Mucosa of descending colon (tissue), 3 donors: ENCODE results near the gene TMEM132C. TPM values are rescaled to one million over a fixed set of nuclear protein-coding genes. Genes with fewer than 3 reads are reported as not detected.

Source experiments
- ATAC-seq: fragments of 200-7000 bp; cut with Tn5 transposase; one replicate; pipeline ENCODE4 v1.9.1; 2020; ENCODE audit warnings: mild to moderate bottlenecking, moderate library complexity
- DNase-seq, 3 donors: peaks; one replicate each; pipeline ENCODE4 v3.0.0-alpha.2; 2020
- H3K36me3 ChIP-seq: fragments of 200-600 bp; one replicate; pipeline ENCODE4 v1.8.0; 2021; ENCODE audit warnings: low read depth, mild to moderate bottlenecking
- H3K4me1 ChIP-seq: fragments of 200-600 bp; one replicate; pipeline ENCODE4 v1.8.0; 2021; ENCODE audit warnings: low read depth, mild to moderate bottlenecking
- H3K4me3 ChIP-seq: fragments of 200-600 bp; one replicate; pipeline ENCODE4 v1.8.0; 2021; ENCODE audit warnings: mild to moderate bottlenecking
- H3K9me3 ChIP-seq: fragments of 200-600 bp; one replicate; pipeline ENCODE4 v1.8.0; 2021; ENCODE audit warnings: mild to moderate bottlenecking
- CTCF ChIP-seq: fragments of 200-600 bp; IDR thresholded peaks from one replicate; pipeline ENCODE4 v1.8.0; 2022; ENCODE audit warnings: antibody characterized with exemption, mild to moderate bottlenecking
- intact Hi-C, 2 donors: fragments of 100-400 bp; cut with DNase I in 1 of 2; cut with micrococcal nuclease in 1 of 2; formaldehyde crosslinking; loops; one replicate each; pipeline versions ENCODE4 v1.11.0 to v1.11.1; 2022; cut with DNase I, micrococcal nuclease
- total RNA-seq, 3 donors: library from RNA; stranded (reverse); fragmentation: NEBNext Ultra II Directional in 2 of 3; extraction: Animal tissue kit (Norgen Biotek cat#: 25700) in 2 of 3; gene quantifications; one replicate each; pipeline versions ENCODE4 v1.2.1 to v1.2.4, GENCODE V29; 2021 to 2023
- donor health status: DM: no; HTN: no; CAD: no; lungs with moderate emphysema.
- donor health status: DM: no; HTN: no; CAD: no.
- donor health status: DM: no; HTN: yes; CAD: no.

The TMEM132C gene
- total RNA-seq, 3 donors from 2014 or later: 0.23 to 2.4 (median 1.2) TPM

GRCh38 chr12:128307791-128308190 lies 40.8 kb downstream of the TMEM132C start:
- H3K9me3 ChIP-seq: no peaks in the 10 kb centered on the region
- no peak for DNase-seq
- no peak overlapping the region for H3K4me3 ChIP-seq
- H3K4me1 ChIP-seq: no peaks in the 10 kb centered on the region
- no peak for TF ChIP-seq CTCF
- intact Hi-C loops: no loop called here
- no peaks in the 10 kb centered on the region for H3K36me3 ChIP-seq
- no peak for ATAC-seq

- H3K36me3 ChIP-seq: no peaks in the 10 kb centered on the region
- DNase-seq: no peak
- no peak overlapping the region for H3K4me3 ChIP-seq
- H3K9me3 ChIP-seq: no peaks in the 10 kb centered on the region
- intact Hi-C loops: loop anchor here in 1 of 2 donors (5.0 kb wide), 1 partner anchor 50 kb away; no protein-coding TSS in a partner anchor
- no peak for TF ChIP-seq CTCF
- H3K4me1 ChIP-seq: no peaks in the 10 kb centered on the region
- no peak for ATAC-seq
These were observed 45.7 kb downstream of the TMEM132C start for GRCh38 chr12:128312661-128313060.

- no peak for TF ChIP-seq CTCF
These were observed 47.0 kb downstream of the TMEM132C start for GRCh38 chr12:128313931-128314330.

GRCh38 chr12:128314611-128315010 lies 47.6 kb downstream of the TMEM132C start:
- DNase-seq: no peak
- intact Hi-C loops: loop anchor here in 1 of 2 donors (5.0 kb wide), 1 partner anchor 52 kb away; no protein-coding TSS in a partner anchor
- Histone ChIP-seq H3K4me3 (no peak overlapping the region), H3K9me3 (no peaks in the 10 kb centered on the region), H3K4me1 (no peaks in the 10 kb centered on the region), H3K36me3 (no peaks in the 10 kb centered on the region)
- no peak for TF ChIP-seq CTCF
- ATAC-seq: no peak

More at GRCh38 chr12:128313931-128314330, 47.0 kb downstream of the TMEM132C start:
- Histone ChIP-seq H3K4me3 (no peak overlapping the region), H3K4me1 (no peaks in the 10 kb centered on the region), H3K36me3 (no peaks in the 10 kb centered on the region), H3K9me3 (no peaks in the 10 kb centered on the region)
- intact Hi-C loops: loop anchor here in 1 of 2 donors (5.0 kb wide), 1 partner anchor 52 kb away; no protein-coding TSS in a partner anchor
- DNase-seq: no peak
- no peak for ATAC-seq

- no peak for TF ChIP-seq CTCF
- intact Hi-C loops: no loop called here
- H3K9me3 ChIP-seq: no peaks in the 10 kb centered on the region
- H3K4me1 ChIP-seq: no peaks in the 10 kb centered on the region
- DNase-seq (no peak), ATAC-seq (no peak)
- no peaks in the 10 kb centered on the region for H3K36me3 ChIP-seq
- no peak overlapping the region for H3K4me3 ChIP-seq
These were observed 49.1 kb downstream of the TMEM132C start for GRCh38 chr12:128316078-128316477.
